SH-SY5Y (cell line): Measurements from ENCODE around the gene PPP1R1B.

Experiments used
- GATA2 ChIP-seq: IDR thresholded peaks from 2 replicates; pipeline ENCODE4 v1.6.1; 2011; ENCODE audit warnings: mild to moderate bottlenecking, low read depth, low read length
- GATA3 ChIP-seq: IDR thresholded peaks from 2 replicates; pipeline ENCODE4 v1.6.1; 2011; ENCODE audit warnings: low read depth, mild to moderate bottlenecking, low read length, moderate library complexity

DNA sequence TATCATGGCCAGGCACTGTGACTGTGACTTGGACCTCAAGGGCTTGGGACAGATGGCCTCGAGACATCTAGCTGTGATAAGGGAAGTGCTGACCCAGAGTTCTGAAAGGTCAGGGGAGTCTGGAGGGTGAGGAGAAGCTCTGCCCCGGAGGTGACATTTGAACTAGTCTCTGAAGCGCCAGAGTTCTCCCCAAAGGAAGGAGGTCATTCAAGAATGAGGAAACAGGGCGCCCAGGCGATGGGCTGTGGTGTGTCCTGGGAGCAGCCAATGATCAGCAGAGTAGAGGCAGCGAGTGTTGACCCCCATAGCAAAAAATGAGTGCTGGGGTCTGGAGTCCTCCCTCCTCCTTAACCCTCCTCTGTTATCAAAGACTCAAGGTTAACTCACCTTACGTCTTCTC, 15.1 kb downstream of the PPP1R1B start:
- no peak for TF ChIP-seq GATA2
- no peak for TF ChIP-seq GATA3
